Measurements from ENCODE around the gene SH3RF3. TPM values are rescaled to one million over a fixed set of nuclear protein-coding genes. Genes with fewer than 3 reads are reported as not detected.
A peak's percentile ranks its signal among the peaks of the same experiment; 100 is the strongest.
"Not testable (repeated sequence)": the region's sequence is repeated elsewhere in the genome, so short reads cannot be mapped to it uniquely, and the experiment has no call there.

SH3RF3 gene
- total RNA-seq, 1 donor from 2014 or later: 0.68 TPM

DNA sequence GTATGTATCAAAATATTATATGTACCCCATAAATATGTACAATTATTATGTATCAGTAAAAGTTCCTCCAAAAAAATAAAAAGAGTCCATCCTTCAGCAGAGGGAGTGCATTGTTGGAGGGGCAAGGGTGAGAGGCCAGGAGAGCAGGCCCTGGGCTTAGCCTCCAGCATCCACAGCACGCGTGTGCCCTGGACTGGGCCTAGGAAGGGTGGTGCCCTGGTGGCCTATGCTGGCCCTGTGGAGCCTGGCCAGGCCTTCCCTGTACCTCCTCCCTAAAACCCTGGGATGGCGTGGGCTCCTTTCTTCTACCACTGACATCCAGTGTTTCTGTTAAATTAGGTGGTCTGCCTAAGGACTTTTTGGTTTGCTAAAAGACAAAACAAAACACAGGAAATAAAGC is 93.4 kb downstream of the SH3RF3 start:
- ATAC-seq: no peak

DNA sequence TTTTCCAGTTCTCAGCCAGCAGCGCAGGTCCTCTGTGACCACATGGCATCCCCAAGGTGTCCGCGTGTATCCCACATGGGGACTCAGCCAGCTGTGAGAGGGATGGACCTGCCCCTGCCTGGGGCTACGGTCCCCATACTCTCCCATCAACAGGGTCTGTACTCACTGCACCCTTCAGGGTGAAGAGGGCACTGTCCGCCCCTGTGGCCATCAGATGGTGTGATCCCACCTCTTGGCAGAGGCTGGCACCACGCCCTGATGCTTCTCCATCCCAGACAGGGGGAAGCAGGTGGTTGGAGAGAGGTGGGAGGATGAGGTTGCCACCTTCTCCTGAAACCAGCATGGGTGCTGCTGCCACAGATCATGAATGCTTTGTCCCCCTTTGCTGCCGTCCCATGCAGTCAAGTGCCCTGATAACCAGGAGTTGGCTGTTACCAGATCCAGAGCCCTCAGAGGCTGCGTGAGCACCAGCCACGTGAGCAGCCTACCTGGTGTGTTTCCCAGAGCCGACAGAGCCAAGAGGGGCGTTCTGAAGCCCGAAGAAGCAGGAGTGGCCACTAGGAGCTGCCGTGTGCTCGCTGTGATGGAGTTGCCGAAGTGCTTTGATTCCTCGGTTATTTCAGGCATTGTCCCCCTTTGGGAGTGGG is 93.9 kb downstream of the SH3RF3 start:
- ATAC-seq: peak; percentile 11

- ATAC-seq: no peak
Observed at GRCh38 chr2:109223490-109223889, 94.5 kb downstream of the SH3RF3 start.

- not testable (repeated sequence) for ATAC-seq
Observed at GRCh38 chr2:109224341-109224740, 95.3 kb downstream of the SH3RF3 start.

- no peak for ATAC-seq
Observed at GRCh38 chr2:109225170-109225782, 96.3 kb downstream of the SH3RF3 start.

- no peak for ATAC-seq
Observed at GRCh38 chr2:109226128-109226527, 97.1 kb downstream of the SH3RF3 start.

GRCh38 chr2:109226622-109227021 is 97.6 kb downstream of the SH3RF3 start:
- no peak for ATAC-seq

- no peak for ATAC-seq
Observed at GRCh38 chr2:109229094-109229675, 100.2 kb downstream of the SH3RF3 start.

GRCh38 chr2:109230941-109231420 is 102.0 kb downstream of the SH3RF3 start:
- no peak for ATAC-seq

GRCh38 chr2:109231428-109231827 is 102.4 kb downstream of the SH3RF3 start:
- ATAC-seq: no peak

DNA sequence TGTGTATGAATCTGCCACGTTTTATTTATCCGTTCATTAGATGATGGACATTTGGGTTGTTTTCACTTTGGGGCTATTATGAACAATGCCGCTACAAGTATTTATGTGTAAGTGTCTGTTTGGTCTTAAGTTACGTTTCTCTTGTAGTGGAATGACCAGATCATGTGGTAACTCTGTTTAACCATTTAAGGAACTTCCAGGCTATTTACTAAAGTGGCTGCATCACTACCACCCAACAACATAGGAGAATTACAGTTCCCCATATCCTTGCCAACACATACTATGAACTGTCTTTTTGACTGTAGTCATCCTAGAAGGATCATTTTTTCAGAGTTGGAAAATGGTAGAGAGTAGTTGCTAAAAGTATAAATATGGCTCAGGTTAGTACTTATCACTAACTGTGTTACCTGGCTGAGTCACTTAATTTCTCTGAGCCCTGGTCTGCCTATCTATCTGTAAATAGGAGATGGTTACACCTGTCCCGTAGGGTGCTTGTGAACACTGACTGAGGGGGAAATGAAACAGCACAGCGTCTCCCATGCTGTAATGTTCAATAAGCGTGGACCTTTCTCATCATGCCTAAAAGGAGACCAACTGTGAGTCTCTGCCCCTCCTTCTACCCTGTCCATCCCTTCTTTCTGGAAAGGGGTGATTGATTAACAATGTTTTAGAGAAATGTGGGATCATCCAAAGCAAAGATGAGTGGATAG is 103.1 kb downstream of the SH3RF3 start:
- no peak for ATAC-seq

DNA sequence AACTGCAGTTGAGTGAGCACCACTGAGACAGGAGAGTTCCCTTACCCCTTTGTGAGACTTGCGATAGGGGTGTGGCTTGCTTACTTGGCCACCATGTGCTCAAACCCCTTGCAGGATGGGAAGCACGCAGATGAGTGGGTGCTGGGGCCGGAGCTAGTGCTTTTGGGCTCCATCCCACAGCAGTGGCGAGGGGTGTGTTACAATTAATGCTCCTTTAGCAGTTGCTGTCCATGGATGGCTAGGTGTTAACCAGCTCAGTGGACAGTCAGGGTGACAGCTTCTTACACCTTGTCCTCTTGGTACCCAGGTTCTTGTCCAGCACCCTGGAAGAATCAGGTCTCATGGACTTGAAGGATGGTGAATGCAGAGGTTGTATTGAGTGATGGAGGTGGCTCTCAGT is 103.9 kb downstream of the SH3RF3 start:
- ATAC-seq: no peak

DNA sequence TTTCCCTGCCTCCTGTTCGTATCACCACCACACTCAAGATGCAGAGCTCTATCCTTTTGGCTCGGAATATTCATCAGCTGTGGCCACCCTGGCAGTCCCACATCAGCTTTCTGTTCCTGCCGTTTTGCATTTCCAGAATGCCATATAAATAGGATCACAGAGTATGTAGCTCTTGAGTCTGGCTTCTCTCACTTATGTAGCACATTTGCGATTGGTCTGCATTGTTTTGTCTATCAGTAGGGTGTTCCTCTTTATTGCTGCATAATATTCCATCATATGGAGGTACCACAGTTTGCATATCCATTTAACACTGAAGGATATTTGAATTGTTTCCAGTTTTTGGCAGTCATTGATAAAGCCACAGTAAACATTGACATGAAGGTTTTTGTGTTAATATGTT is 104.6 kb downstream of the SH3RF3 start:
- ATAC-seq: no peak

DNA sequence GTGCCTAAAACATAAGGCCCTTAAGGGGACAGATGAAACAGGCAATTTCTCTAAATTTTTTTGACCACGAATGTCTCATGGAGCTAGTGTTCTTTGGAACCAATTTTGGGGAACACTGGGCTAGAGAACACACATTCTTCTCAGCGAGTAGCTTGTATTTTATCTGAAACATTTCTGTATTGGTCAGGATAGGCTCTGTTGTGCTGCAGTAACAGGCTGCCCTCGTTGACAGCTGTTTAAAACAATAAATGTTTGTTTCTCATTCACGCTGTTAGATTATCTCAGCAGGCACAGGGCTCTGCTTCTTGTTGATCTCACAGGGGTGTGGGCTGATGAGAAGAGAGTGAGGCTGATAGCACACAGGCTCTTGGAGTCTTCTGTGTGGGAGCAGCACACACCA is 105.3 kb downstream of the SH3RF3 start:
- no peak for ATAC-seq

DNA sequence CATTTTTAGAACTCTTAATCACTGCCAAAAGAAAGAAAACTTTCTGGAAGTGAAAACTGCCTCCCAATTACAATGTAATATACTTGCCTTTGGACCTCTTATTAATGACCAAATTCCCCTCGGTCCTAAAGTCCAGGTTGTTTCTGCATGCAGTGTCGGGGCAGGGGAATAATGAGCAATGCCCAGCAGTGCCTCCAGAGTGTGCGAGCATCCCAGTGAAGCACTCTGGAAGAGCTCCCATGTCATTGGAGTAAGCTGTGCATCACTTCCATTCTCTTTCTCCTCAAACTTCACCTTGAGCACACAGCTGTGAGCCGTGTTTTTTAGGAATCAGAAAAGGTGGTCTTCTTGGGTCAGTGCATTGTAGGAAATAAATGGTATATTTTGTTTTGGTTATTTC is 107.1 kb downstream of the SH3RF3 start:
- no peak for ATAC-seq

DNA sequence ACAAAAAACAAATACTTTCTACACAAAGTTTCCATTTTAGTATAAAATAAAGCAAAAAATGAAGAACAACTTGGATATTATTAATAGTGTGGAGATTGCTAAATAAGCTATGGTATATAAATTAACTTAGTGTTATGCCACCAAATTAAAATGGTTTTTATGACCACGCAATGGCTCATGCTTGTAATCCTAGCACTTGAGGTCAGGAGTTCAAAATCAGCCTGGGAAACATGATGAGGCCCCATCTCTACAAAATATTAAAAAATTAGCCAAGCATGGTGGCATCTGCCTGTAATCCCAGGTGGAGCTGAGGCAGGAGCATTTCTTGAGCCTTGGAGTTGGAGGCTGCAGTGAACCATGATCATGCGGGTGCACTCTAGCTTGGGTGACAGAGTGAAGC is 108.8 kb downstream of the SH3RF3 start:
- no peak for ATAC-seq

DNA sequence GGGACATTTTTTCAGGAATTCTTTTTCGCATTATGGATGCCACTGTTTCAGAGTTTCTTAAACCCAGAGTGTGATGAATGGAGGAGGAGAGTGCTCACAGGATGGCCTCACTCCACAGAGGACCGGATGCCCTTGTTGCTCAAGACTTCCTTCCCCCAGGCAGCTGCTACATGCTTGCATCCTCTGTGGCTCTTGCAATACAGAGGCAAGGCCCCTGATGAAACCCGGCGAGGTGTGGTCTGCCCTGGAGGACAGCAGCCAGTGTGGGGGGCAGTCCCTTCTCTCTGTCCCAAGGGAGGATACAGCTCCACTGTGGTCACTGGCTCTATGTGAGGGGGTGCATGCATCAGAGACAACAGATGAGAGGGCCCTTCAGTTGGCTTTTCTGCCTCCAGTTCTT is 109.6 kb downstream of the SH3RF3 start:
- peak; percentile 31 for ATAC-seq

DNA sequence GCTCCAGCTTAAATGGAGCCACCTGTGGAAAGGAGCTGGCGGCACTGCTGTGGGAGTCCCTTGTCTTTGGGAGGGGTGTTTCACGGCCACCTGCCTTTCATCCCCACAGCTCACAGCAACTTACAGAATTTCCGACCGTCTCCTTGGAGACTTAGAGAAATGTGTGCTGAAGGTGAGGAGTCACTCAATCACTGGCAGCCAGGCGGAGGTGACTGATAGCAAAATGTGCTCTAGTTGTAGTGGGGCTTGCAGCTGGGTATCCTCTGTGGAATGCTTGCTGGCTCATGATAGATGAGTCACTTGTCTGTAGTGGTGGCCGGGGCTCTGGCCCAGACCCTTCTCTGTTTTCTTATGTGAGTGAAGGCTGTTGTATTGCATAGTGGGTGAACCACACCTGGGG is 110.7 kb downstream of the SH3RF3 start:
- ATAC-seq: no peak

DNA sequence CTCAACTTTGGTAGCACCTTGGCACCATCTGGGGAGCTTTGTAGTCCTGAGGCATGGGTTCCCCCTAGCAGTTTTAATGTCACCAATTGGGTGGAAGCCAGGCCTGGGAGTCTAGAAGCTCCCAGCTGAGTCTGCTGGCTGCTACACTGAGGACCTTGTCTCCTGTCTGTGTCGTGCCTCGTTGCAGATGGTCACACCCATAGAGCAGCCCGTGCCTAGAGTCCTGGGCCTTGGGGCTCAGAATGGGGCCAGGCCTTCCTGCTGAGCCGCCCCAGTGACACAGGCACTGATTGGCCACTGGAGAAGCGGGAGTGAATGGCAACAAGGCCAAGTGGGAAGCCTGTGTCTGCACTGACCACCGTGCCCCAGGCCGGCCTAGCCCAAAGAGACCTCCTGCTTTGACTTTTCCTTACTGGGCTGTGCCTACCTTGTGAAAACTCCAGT is 113.2 kb downstream of the SH3RF3 start:
- ATAC-seq: peak; percentile 62

DNA sequence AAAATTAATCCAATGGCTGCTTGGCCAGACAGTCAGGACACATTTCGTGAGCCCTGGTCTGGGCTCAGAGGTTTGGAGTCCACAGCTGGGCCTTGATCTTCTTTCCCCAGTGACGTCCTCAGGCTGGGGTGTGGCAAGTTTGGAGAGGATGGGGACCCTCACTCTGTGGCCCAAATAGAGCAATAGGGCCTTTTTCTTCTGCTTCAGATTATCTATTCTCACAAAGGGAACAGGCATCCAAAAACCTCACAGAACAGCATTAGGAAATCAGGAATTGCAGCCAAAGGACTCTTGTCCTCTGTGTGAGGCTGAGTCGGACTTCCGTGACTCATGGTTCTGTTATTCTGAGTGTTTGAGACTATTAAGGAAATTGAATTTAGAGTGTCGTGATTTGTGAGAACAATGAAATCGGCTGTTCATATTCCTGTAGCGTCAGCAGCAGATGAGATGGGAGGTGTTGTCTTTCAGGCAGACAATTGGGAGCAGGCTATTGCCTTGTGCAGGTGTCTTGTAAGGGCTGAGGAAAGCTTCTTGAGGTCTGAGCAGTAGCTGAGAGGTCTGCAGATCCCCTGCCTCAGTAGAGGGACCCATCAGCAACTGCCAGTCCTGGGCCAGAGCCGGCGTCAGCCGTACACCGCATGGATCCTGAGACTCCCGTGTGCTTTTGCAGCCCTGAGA is 113.8 kb downstream of the SH3RF3 start:
- peak; percentile 73 for ATAC-seq

DNA sequence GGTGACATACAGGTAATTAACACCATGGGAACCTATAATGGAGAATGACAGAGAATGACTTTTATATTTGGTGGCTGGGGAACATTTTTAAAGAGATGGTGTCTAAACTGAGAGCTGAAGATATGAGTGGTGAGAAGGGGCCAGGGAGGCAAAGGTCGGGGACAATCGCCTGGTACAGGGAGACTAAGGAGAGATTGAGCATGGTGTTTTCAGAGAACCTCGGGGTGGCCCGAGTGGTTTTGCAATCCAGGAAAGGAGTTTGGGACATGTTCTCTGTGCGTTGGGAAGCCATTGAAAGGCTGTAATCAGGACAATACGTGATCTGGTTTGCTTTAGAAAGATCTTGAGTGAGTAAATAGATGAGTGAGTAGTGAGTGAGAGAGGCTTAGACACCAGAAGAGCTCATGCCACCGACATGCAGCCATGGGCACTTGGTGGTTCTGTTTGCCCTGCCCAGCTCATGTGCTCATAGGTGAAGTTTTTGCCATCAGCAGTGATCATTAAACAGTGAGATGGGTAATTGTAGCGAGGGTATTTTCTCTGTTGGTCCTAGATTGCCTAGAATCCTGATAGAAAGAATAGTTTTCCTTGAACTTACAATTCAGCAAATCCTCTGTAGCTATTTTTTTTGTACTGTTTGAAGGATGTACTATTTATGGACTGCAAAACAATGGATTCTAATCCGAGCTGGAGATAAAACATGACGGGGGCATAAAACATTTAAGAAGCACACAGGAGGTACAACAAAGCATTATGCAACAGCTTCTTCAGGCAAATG is 114.7 kb downstream of the SH3RF3 start:
- no peak for ATAC-seq

DNA sequence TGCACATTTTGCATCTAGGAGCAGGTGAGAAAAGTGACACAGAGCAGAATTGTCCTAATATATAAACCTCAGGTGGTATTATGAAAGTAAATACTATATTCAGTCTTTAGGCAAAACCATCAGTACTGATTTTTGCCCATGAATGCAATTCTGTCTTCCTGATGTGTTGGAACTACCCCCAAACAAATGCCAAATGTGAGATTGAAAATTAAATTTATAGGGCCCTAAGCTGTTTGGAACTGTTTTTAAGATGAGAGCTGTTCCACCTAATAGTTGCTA is 115.2 kb downstream of the SH3RF3 start:
- ATAC-seq: no peak

Data from esophagus mucosa (tissue), 1 donor.